WTC11 (cell line): ENCODE results near the gene MORC2. TPM values are rescaled to one million over a fixed set of nuclear protein-coding genes. Genes with fewer than 3 reads are reported as not detected.
A peak's percentile ranks its signal among the peaks of the same experiment; 100 is the strongest.

ENCODE experiments used
- ATF6 ChIP-seq: sonication (generic); formaldehyde crosslinking; IDR thresholded peaks from 2 replicates; pipeline ENCODE4 v1.8.1; 2023; ENCODE audit warnings: mild to moderate bottlenecking, missing genetic modification reagents
- CREM ChIP-seq: sonication (generic); formaldehyde crosslinking; IDR thresholded peaks from 2 replicates; pipeline ENCODE4 v1.8.1; 2022; ENCODE audit warnings: mild to moderate bottlenecking, missing genetic modification reagents, moderate library complexity
- E2F5 ChIP-seq: sonication (generic); formaldehyde crosslinking; IDR thresholded peaks from 2 replicates; pipeline ENCODE4 v1.8.1; 2022; ENCODE audit warnings: mild to moderate bottlenecking, moderate library complexity, missing genetic modification reagents
- EMX1 ChIP-seq: fragments of 250-450 bp; sonication (Bioruptor Pico); IDR thresholded peaks from 2 replicates; pipeline ENCODE4 v1.8.0; 2021; ENCODE audit warnings: mild to moderate bottlenecking
- ESRRA ChIP-seq: sonication (generic); formaldehyde crosslinking; IDR thresholded peaks from 2 replicates; pipeline ENCODE4 v1.8.1; 2022; ENCODE audit warnings: mild to moderate bottlenecking, missing genetic modification reagents, borderline replicate concordance
- FOXJ3 ChIP-seq: sonication (generic); formaldehyde crosslinking; IDR thresholded peaks from 2 replicates; pipeline ENCODE4 v1.9.0; 2021; ENCODE audit warnings: missing genetic modification reagents, mild to moderate bottlenecking, borderline replicate concordance
- FOXP1 ChIP-seq: sonication (generic); formaldehyde crosslinking; IDR thresholded peaks from 2 replicates; pipeline ENCODE4 v1.8.0; 2022; ENCODE audit warnings: missing genetic modification reagents, mild to moderate bottlenecking, moderate library complexity, borderline replicate concordance
- GABPB1 ChIP-seq: sonication (generic); formaldehyde crosslinking; IDR thresholded peaks from 2 replicates; pipeline ENCODE4 v1.8.1; 2023; ENCODE audit warnings: mild to moderate bottlenecking, missing genetic modification reagents
- GRHL2 ChIP-seq: fragments of 250-450 bp; sonication (Bioruptor Pico); IDR thresholded peaks from 2 replicates; pipeline ENCODE4 v1.8.0; 2022; ENCODE audit warnings: mild to moderate bottlenecking, moderate library complexity; ENCODE audit not compliant: insufficient replicate concordance, severe bottlenecking
- GTF2I ChIP-seq: fragments of 250-450 bp; sonication (Bioruptor Pico); conservative IDR thresholded peaks from 2 replicates; pipeline ENCODE4 v1.4.0; 2021; ENCODE audit warnings: mild to moderate bottlenecking
- JAZF1 ChIP-seq: fragments of 250-450 bp; sonication (Bioruptor Pico); IDR thresholded peaks from 2 replicates; pipeline ENCODE4 v1.9.0; 2021; ENCODE audit warnings: moderate library complexity, mild to moderate bottlenecking, inconsistent platforms
- MLX ChIP-seq: sonication (generic); formaldehyde crosslinking; IDR thresholded peaks from 2 replicates; pipeline ENCODE4 v1.8.1; 2023; ENCODE audit warnings: mild to moderate bottlenecking, missing genetic modification reagents, moderate library complexity
- NFE2L1 ChIP-seq: sonication (generic); formaldehyde crosslinking; IDR thresholded peaks from 2 replicates; pipeline ENCODE4 v1.8.1; 2023; ENCODE audit warnings: missing genetic modification reagents
- NFYB ChIP-seq: sonication (generic); formaldehyde crosslinking; conservative IDR thresholded peaks from 2 replicates; pipeline ENCODE4 v1.8.0; 2022; ENCODE audit warnings: low read depth, missing genetic modification reagents
- NR2C2 ChIP-seq: sonication (generic); formaldehyde crosslinking; IDR thresholded peaks from 2 replicates; pipeline ENCODE4 v1.8.0; 2022; ENCODE audit warnings: mild to moderate bottlenecking, missing genetic modification reagents
- RELA ChIP-seq: sonication (generic); formaldehyde crosslinking; IDR thresholded peaks from 2 replicates; pipeline ENCODE4 v1.8.1; 2022; ENCODE audit warnings: missing genetic modification reagents, mild to moderate bottlenecking, borderline replicate concordance
- RORB ChIP-seq: fragments of 250-450 bp; sonication (Bioruptor Pico); IDR thresholded peaks from 2 replicates; pipeline ENCODE4 v1.9.0; 2021; ENCODE audit warnings: mild to moderate bottlenecking
- SMAD3 ChIP-seq: sonication (generic); formaldehyde crosslinking; IDR thresholded peaks from 2 replicates; pipeline ENCODE4 v1.8.0; 2022; ENCODE audit warnings: missing genetic modification reagents, mild to moderate bottlenecking, borderline replicate concordance
- SOX15 ChIP-seq: fragments of 250-450 bp; sonication (Bioruptor Pico); IDR thresholded peaks from 2 replicates; pipeline ENCODE4 v1.9.0; 2021; ENCODE audit warnings: mild to moderate bottlenecking
- TCF7 ChIP-seq: sonication (generic); formaldehyde crosslinking; IDR thresholded peaks from 2 replicates; pipeline ENCODE4 v1.8.0; 2022; ENCODE audit warnings: mild to moderate bottlenecking, low read depth, missing genetic modification reagents, moderate library complexity
- TEAD1 ChIP-seq: sonication (generic); formaldehyde crosslinking; IDR thresholded peaks from 2 replicates; pipeline ENCODE4 v1.8.0; 2022; ENCODE audit warnings: mild to moderate bottlenecking, missing genetic modification reagents
- TEAD4 ChIP-seq: sonication (generic); formaldehyde crosslinking; IDR thresholded peaks from 2 replicates; pipeline ENCODE4 v1.8.0; 2022; ENCODE audit warnings: mild to moderate bottlenecking, missing genetic modification reagents
- ZBTB21 ChIP-seq: sonication (generic); formaldehyde crosslinking; IDR thresholded peaks from 2 replicates; pipeline ENCODE4 v1.8.1; 2023; ENCODE audit warnings: mild to moderate bottlenecking, missing genetic modification reagents, borderline replicate concordance
- ZMAT4 ChIP-seq: fragments of 250-450 bp; sonication (Bioruptor Pico); IDR thresholded peaks from 2 replicates; pipeline ENCODE4 v1.9.0; 2021; ENCODE audit warnings: mild to moderate bottlenecking
- ZNF232 ChIP-seq: sonication (generic); formaldehyde crosslinking; IDR thresholded peaks from 2 replicates; pipeline ENCODE4 v1.8.0; 2022; ENCODE audit warnings: mild to moderate bottlenecking, missing genetic modification reagents
- ZNF263 ChIP-seq: sonication (generic); formaldehyde crosslinking; IDR thresholded peaks from 2 replicates; pipeline ENCODE4 v1.8.1; 2022; ENCODE audit warnings: low read depth, mild to moderate bottlenecking, moderate library complexity, missing genetic modification reagents
- ZNF317 ChIP-seq: sonication (generic); formaldehyde crosslinking; IDR thresholded peaks from 2 replicates; pipeline ENCODE4 v1.8.1; 2023; ENCODE audit warnings: low read depth, mild to moderate bottlenecking, moderate library complexity, missing genetic modification reagents, borderline replicate concordance
- total RNA-seq: library from RNA; stranded (reverse); gene quantifications from 3 replicates; pipeline ENCODE4 v1.2.3, GENCODE V29; 2021
- TF ChIP-seq, protein P1 (sequence below): sonication (generic); formaldehyde crosslinking; conservative IDR thresholded peaks from 2 replicates; pipeline ENCODE4 v1.8.1; 2022; ENCODE audit warnings: mild to moderate bottlenecking, missing genetic modification reagents
- TF ChIP-seq, protein P2 (sequence below): sonication (generic); formaldehyde crosslinking; IDR thresholded peaks from 2 replicates; pipeline ENCODE4 v1.8.1; 2022; ENCODE audit warnings: mild to moderate bottlenecking, missing genetic modification reagents, moderate library complexity, borderline replicate concordance
- TF ChIP-seq, protein P3 (sequence below): fragments of 200-600 bp; IDR thresholded peaks from 2 replicates; pipeline ENCODE4 v1.8.0; 2022; ENCODE audit warnings: antibody characterized with exemption
- TF ChIP-seq, protein P4 (sequence below): fragments of 250-450 bp; sonication (Bioruptor Pico); IDR thresholded peaks from 2 replicates; pipeline ENCODE4 v1.8.0; 2021; ENCODE audit warnings: mild to moderate bottlenecking

MORC2 gene
- total RNA-seq, 1 experiment from 2014 or later = 62.3 TPM

- TF ChIP-seq, protein P1, sequence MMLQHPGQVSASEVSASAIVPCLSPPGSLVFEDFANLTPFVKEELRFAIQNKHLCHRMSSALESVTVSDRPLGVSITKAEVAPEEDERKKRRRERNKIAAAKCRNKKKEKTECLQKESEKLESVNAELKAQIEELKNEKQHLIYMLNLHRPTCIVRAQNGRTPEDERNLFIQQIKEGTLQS (CRISPR knock-in tag) = no peak
- TF ChIP-seq FOXJ3 (CRISPR knock-in tag) (peak; percentile 51; the same call in 1 of the 2 replicates), EMX1 (no peak), CREM (CRISPR knock-in tag) (no peak), ZNF232 (CRISPR knock-in tag) (no peak), E2F5 (CRISPR knock-in tag) (no peak; the same call in 1 of the 2 replicates), ESRRA (CRISPR knock-in tag) (no peak), SMAD3 (CRISPR knock-in tag) (no peak), NFE2L1 (no peak), ZBTB21 (CRISPR knock-in tag) (no peak), TEAD4 (CRISPR knock-in tag) (peak; percentile 7; the same call in 1 of the 2 replicates), ZMAT4 (no peak), NR2C2 (CRISPR knock-in tag) (no peak), RORB (CRISPR knock-in tag) (no peak), NFYB (CRISPR knock-in tag) (no peak), ZNF263 (CRISPR knock-in tag) (no peak), ATF6 (CRISPR knock-in tag) (0 out of 2 replicates have a peak, but pooled peaks have one; percentile 38), GTF2I (no peak), ZNF317 (CRISPR knock-in tag) (no peak), JAZF1 (CRISPR knock-in tag) (no peak), TCF7 (CRISPR knock-in tag) (peak; percentile 70; the same call in 1 of the 2 replicates), TEAD1 (CRISPR knock-in tag) (no peak), GABPB1 (CRISPR knock-in tag) (no peak), RELA (no peak), GRHL2 (CRISPR knock-in tag) (no peak), MLX (CRISPR knock-in tag) (no peak), SOX15 (CRISPR knock-in tag) (no peak), FOXP1 (CRISPR knock-in tag) (no peak)
- TF ChIP-seq, protein P2, sequence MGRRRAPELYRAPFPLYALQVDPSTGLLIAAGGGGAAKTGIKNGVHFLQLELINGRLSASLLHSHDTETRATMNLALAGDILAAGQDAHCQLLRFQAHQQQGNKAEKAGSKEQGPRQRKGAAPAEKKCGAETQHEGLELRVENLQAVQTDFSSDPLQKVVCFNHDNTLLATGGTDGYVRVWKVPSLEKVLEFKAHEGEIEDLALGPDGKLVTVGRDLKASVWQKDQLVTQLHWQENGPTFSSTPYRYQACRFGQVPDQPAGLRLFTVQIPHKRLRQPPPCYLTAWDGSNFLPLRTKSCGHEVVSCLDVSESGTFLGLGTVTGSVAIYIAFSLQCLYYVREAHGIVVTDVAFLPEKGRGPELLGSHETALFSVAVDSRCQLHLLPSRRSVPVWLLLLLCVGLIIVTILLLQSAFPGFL (CRISPR knock-in tag) = no peak
- TF ChIP-seq, protein P3, sequence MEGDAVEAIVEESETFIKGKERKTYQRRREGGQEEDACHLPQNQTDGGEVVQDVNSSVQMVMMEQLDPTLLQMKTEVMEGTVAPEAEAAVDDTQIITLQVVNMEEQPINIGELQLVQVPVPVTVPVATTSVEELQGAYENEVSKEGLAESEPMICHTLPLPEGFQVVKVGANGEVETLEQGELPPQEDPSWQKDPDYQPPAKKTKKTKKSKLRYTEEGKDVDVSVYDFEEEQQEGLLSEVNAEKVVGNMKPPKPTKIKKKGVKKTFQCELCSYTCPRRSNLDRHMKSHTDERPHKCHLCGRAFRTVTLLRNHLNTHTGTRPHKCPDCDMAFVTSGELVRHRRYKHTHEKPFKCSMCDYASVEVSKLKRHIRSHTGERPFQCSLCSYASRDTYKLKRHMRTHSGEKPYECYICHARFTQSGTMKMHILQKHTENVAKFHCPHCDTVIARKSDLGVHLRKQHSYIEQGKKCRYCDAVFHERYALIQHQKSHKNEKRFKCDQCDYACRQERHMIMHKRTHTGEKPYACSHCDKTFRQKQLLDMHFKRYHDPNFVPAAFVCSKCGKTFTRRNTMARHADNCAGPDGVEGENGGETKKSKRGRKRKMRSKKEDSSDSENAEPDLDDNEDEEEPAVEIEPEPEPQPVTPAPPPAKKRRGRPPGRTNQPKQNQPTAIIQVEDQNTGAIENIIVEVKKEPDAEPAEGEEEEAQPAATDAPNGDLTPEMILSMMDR = no peak
- TF ChIP-seq, protein P4, sequence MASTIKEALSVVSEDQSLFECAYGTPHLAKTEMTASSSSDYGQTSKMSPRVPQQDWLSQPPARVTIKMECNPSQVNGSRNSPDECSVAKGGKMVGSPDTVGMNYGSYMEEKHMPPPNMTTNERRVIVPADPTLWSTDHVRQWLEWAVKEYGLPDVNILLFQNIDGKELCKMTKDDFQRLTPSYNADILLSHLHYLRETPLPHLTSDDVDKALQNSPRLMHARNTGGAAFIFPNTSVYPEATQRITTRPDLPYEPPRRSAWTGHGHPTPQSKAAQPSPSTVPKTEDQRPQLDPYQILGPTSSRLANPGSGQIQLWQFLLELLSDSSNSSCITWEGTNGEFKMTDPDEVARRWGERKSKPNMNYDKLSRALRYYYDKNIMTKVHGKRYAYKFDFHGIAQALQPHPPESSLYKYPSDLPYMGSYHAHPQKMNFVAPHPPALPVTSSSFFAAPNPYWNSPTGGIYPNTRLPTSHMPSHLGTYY = no peak
These were observed at the start of gene MORC2 (continued) for GRCh38 chr22:30968015-30968923.
